Retina (tissue), 1 donor: Measurements from ENCODE around the gene NKPD1.
A peak's percentile ranks its signal among the peaks of the same experiment; 100 is the strongest.

Experiments used
- DNase-seq: peaks from one replicate; pipeline ENCODE4 v3.0.0-alpha.2; 2016

NKPD1 gene

GRCh38 chr19:45154064-45154827 is 6.5 kb downstream of the NKPD1 start:
- DNase-seq, result no peak

GRCh38 chr19:45153339-45154063 is 7.3 kb downstream of the NKPD1 start:
- no peak for DNase-seq

GRCh38 chr19:45152504-45153338 is 8.1 kb downstream of the NKPD1 start:
- DNase-seq, result peak; percentile 87

- no peak for DNase-seq
These were observed 8.8 kb downstream of the NKPD1 start for GRCh38 chr19:45151821-45152503.

- DNase-seq, result no peak
These were observed 9.5 kb downstream of the NKPD1 start for GRCh38 chr19:45151320-45151719.

GRCh38 chr19:45150751-45151281 is 10.0 kb downstream of the NKPD1 start:
- no peak for DNase-seq

- DNase-seq, result no peak
These were observed 10.6 kb downstream of the NKPD1 start for GRCh38 chr19:45150180-45150579.

- no peak for DNase-seq
These were observed 11.7 kb downstream of the NKPD1 start for GRCh38 chr19:45149129-45149528.

- DNase-seq, result no peak
These were observed 12.7 kb downstream of the NKPD1 start for GRCh38 chr19:45147835-45148676.

GRCh38 chr19:45146741-45147205 is 14.0 kb downstream of the NKPD1 start:
- no peak for DNase-seq

GRCh38 chr19:45146251-45146650 is 14.5 kb downstream of the NKPD1 start:
- no peak for DNase-seq

- no peak for DNase-seq
These were observed 15.3 kb downstream of the NKPD1 start for GRCh38 chr19:45145270-45146189.

GRCh38 chr19:45144431-45145269 is 16.1 kb downstream of the NKPD1 start:
- DNase-seq, result no peak

- DNase-seq, result no peak
These were observed 18.1 kb downstream of the NKPD1 start for GRCh38 chr19:45142726-45143110.

GRCh38 chr19:45142016-45142725 is 18.6 kb downstream of the NKPD1 start:
- DNase-seq, result no peak

- DNase-seq, result no peak
These were observed 19.4 kb downstream of the NKPD1 start for GRCh38 chr19:45141203-45141900.

- no peak for DNase-seq
These were observed 20.2 kb downstream of the NKPD1 start for GRCh38 chr19:45140533-45140932.

GRCh38 chr19:45140144-45140503 is 20.7 kb downstream of the NKPD1 start:
- no peak for DNase-seq
